Right forelimb (tissue), 1 donor: ENCODE results near the gene C18orf32.
"Not testable (repeated sequence)": the region's sequence is repeated elsewhere in the genome, so short reads cannot be mapped to it uniquely, and the experiment has no call there.

Source experiments
- DNase-seq: peaks from one replicate; pipeline ENCODE4 v3.0.0-alpha.2; 2018

C18orf32 gene

DNA sequence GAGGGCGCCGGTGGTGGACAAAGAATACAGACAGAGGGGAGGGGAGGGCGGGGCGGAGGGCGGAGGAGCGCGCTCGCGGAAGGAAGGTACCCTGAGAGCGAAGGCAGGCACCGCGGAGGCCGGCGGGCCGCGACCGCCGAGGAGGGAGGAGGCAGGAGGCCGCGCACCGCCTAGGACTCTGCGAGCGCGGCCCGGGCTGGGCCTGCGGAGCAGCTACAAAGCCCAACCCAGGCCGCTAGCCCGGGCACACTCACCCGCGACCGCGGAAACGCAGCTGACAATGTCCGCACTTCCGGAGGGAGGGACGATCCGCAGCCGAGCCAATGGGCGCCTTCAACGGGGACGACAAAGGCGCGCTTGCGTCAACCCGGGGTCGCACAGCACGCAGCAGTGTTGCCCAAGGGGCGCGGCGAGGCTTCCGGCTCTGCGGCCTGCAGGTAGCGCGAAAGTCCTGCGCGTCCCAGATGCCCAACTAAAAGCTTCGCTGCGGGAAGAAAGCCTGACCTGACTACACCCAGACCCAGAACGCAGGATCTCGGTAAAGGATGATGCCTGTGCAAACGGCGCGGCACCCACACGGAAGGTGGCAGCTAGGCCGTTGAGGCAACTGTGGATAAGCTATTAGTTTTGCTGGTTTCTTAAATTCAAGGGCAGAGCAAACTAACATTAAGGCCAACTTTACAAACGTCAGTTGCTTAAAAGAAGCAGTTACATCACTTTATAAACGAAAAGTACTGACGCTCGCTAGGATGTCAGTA lies at the start of gene C18orf32:
Gene C18orf32 (minus strand): TSS at position 282 of the 758 bp plus-strand sequence. CDS start 3,486 bp downstream, outside the sequence.
- peak; percentile 92 for DNase-seq

GRCh38 chr18:49534846-49535601 lies 48.0 kb upstream of the C18orf32 start:
- no peak for DNase-seq

- no peak for DNase-seq
Observed at GRCh38 chr18:49531678-49532153, 44.7 kb upstream of the C18orf32 start.

GRCh38 chr18:49529596-49529995 lies 42.6 kb upstream of the C18orf32 start:
- DNase-seq: no peak

- no peak for DNase-seq
Observed at GRCh38 chr18:49527631-49528327, 40.7 kb upstream of the C18orf32 start.

GRCh38 chr18:49525981-49526380 lies 38.9 kb upstream of the C18orf32 start:
- DNase-seq: no peak

DNA sequence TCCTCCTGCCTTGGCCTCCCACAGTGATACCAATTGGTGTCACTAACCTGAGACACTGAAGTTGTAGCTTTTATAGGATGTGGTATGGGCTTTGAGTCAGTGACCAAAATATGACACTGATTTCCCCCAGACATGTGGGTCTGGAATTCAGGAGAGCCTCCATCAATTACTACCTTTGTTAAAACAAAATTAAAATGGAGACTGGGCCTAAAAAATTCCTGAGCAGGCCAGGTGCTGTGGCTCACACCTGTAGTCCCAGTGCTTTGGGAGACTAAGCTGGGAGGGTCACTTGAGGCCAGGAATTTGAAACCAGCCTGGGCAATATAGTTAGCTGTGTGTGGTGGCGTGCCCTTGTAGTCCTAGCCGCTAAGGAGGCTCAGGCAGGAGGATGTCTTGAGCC lies 37.9 kb upstream of the C18orf32 start:
- no peak for DNase-seq

- no peak for DNase-seq
Observed at GRCh38 chr18:49524349-49524748, 37.3 kb upstream of the C18orf32 start.

GRCh38 chr18:49523580-49524093 lies 36.6 kb upstream of the C18orf32 start:
- not testable (repeated sequence) for DNase-seq

DNA sequence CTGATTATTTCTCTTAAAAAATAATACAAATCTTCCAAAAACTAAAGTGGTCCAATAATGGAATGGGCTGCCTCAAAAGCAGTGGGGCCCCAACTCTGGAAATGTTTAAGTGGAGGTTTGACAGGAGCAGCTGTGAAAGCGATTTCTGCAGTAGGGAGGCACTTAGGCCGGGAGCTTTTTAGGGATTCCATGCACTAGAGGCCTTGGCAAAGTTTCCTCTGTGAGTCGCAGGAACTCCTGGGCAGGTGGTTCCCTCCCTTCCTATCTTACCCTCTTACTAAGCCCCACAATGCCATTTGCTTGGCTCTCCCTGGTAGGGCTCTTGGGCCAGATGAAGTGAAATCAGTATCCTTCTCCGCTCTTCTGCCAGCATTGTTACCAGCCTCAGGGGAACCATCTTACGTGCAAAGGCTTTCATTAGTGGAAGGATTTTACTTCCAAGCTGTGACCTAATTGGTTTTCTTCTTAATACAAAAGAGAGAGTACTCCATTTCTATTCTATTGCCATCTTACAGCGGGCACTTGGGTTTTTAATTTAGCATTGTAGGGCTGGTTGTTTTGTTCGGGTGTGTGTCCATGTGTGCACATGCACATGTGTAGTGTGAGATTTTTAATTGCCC lies 34.3 kb upstream of the C18orf32 start:
- no peak for DNase-seq

DNA sequence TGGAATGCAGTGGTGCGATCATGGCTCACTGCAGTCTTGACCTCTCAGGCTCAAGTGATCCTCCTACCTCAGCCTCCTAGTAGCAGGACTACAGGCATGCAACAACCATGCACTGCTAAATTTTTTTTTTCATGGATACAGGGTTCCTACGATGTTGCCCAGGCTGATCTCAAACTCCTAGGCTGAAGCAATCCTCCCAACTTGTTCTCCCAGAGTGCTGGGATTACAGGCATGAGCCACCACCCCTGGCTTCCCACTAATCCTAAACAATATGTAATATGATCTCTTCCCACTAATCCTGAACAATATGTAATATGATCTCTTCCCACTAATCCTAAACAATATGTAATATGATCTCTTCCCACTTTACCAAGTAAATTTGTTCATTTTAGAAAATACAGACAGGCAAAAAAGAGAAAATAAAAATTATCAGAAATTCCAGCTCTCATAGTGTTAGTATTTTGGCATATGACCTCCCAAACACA lies 33.7 kb upstream of the C18orf32 start:
- no peak for DNase-seq

DNA sequence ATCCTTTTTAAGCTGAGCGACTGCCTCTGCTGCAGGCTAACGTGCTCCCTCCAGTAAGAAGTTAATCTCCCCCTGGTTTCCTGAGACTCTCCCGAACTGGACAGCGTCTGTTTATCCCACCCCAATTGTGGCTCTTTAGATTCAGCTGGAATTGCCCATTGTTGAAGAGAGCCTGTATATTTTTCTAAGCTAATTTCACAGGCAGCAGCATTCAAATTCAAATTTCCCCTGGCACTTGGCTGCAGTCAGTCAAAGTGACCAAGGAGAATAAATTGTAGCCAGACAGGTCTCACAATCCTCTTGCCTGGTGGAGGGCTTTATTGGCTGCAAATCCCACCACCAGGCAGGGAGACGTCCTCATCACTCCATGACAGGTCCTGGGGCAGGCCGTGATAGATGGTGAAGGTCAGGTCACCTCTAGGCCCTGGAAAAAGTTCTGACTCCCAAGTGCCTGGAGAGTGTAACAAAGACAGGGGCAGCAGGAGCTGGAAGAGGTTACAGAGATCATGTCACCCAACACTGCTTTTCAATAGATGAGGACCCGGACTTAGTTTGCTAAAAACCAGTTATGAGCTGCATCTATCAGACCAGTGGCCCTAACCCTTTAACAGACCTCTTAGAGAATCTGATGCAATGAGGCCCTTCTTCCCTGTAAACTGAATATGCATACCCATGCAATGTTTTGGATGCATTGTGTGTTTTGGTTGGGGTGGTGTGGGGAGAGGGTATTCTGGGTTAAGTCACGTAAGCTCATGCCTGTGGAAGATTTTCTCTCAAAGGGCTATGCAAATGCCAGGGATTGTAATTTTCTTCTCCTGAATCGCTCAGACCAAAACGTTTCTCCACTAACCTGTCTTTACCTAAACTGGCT lies 32.3 kb upstream of the C18orf32 start:
- DNase-seq: no peak

DNA sequence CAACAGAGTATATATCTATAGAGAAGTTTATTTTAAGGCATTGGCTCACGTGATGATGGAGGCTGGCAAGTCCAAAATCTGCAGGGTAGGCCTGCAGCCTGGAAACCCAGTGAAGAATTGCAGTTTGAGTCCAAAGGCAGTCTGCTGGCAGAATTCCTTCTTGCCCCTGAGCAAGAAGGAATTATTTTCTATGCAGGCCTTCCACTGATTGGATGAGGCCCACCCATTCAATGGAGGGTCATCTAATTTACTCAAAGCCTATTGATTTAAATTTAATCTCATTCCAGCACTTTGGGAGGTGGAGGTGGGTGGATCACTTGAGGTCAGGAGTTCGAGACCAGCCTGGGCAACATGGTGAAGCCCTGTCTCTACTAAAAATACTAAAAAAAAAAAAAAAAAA lies 30.4 kb upstream of the C18orf32 start:
- DNase-seq: no peak

GRCh38 chr18:49515516-49515915 lies 28.5 kb upstream of the C18orf32 start:
- DNase-seq: no peak

DNA sequence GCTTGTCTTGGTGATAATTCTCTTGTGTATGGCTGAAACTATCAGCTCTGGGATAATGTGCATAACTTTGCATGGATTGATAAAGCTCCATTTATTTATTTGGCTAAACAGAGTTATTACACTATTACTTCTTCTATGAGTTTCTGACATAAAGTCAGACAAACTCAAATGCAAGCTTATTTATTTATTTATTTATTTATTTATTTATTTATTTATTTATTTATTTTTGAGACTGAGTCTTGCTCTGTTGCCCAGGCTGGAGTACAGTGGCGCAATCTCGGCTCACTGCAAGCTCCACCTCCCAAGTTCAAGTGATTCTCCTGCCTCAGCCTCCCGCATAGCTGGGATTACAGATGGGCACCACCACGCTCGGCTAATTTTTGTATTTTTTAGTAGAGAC lies 28.0 kb upstream of the C18orf32 start:
- DNase-seq: not testable (repeated sequence)

DNA sequence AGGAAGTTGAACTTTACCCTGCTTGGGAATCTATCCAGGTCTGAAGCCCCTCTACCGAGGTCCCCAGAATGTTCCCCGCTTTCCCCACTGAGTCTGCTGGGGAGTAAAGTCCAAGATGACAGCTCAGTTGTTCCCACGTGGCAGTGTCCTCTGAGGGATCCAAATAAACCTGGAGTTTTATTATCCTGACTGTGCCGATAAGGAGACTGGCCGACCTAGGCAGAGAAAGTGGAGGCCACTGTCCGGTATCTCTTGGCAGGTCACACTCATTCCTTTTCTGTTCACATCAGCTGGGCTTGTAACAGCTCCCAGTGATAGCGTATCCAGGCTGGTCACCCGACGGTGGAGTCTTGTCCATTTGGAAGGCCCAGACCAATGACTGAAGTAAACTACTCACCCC lies 27.5 kb upstream of the C18orf32 start:
- DNase-seq: no peak

- DNase-seq: not testable (repeated sequence)
Observed at GRCh38 chr18:49512876-49513275, 25.8 kb upstream of the C18orf32 start.

GRCh38 chr18:49510393-49511115 lies 23.5 kb upstream of the C18orf32 start:
- peak; percentile 69 for DNase-seq

DNA sequence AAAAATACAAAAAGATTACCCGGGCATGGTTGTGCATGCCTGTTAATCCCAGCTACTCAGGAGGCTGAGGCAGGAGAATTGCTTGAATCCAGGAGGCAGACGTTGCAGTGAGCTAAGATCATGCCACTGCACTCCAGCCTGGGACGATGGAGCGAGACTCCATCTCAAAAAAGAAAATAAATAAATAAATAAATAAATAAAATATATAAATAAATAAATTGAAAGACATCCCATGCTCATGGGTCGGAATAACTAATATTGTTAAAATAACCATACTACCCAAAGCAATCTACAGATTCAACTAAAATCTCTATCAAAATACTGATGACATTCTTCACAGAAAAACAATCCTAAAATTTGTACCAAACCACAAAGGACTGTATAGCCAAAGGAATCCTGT lies 19.4 kb upstream of the C18orf32 start:
- not testable (repeated sequence) for DNase-seq

- no peak for DNase-seq
Observed at GRCh38 chr18:49503931-49504330, 16.9 kb upstream of the C18orf32 start.
